ENCODE results near the gene FTL.
A peak's percentile ranks its signal among the peaks of the same experiment; 100 is the strongest.

The FTL gene

DNA sequence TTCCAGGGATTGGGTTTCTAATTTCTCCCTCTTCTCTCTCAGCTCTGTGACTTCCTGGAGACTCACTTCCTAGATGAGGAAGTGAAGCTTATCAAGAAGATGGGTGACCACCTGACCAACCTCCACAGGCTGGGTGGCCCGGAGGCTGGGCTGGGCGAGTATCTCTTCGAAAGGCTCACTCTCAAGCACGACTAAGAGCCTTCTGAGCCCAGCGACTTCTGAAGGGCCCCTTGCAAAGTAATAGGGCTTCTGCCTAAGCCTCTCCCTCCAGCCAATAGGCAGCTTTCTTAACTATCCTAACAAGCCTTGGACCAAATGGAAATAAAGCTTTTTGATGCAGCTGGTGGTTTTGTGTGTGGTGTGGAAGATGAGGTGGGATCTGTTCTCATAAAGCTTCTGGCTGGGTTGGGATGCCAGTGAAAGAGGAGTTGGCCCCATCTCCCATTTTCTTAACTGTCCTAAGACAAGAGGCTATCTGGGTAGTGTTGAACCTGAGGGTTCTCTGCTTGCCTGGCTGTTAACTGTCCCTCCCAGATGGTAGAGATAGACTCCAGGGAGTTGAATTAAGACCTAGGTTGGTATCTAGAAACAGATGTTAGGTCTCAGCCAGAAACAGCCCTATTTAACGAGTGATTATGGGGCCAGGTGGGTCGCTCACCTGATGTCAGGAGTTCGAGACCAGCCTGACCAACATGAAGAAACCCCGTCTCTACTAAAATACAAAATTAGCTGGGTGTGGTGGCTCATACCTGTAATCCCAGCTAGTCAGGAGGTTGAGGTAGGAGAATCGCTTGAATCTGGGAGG, 1.6 kb downstream of the FTL start:
- no peak for DNase-seq

- no peak for DNase-seq
Measured at GRCh38 chr19:48967346-48968178, 2.5 kb downstream of the FTL start.

DNA sequence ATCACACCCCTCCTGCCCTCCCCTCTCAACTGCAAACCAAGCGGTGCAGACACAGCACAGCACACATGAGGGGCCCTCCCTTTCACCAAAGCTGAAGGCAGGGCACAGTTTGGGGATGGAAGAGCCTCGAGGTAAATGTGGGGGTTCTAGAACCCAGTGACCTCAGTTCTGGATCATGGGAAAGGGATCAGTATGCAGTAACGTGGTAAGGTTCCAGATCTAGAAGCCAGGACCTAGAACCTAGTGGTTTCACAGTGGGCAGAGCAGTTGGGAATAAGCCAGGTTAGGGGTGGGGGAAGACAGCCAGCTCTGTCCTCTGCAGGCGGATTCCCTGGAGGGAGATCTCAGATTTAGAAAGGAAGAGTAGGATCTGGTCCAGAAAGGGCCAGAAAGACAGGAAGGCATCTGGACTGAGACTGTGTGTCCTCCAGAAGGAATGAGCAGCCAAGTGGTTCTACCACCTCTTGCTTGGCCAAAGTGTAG, 3.1 kb downstream of the FTL start:
- no peak for DNase-seq

DNA sequence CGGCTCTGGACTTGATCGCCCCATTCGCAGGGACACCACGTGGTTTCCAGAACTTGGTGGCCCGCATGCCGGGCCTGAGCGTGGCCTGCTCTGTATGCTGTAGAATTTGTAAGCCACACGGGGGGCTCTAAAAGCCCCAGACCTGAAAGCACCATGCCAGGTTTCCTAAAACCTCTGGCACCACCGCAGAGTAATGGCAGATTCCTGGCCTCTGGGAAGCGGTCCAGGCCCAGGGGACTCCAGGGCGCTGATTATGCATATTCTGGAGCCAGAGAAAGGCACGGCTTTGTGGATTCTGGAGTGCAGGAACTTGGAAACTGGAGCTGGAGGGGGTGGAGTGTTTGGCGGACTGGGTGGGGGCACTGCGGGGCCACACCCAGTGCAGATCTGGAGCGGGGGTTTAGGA, 3.7 kb downstream of the FTL start:
- DNase-seq, result no peak

GRCh38 chr19:48969276-48970138, 4.4 kb downstream of the FTL start:
- DNase-seq, result no peak

DNA sequence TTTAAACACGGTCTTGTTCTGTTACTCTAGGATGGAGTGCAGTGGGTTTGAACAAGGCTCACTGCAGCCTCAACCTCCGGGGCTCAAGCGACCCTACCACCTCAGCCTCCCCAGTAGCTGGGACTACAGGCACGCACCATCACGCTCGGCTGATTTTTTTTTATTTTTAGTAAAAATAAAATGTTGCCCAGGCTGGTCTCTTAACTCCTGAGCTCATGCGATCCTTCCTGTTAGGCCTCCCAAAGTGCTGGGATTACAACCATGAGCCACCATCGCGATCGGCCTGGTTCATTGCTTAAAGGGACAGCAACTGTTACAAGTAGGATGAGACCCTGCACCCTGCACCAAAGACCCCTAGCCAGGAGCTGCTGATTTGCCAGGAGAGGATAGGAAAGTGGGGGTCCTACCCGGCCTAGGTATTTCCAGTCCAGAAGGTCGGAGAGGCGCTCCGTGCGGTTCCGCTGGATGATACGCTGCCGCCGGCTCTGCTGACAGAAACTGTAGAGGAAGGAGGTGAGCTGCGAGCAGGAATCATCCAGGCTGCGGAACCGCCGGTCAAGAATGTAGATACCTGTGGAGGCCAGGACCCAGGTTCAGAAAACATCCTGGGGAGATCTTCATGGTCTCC, 5.1 kb downstream of the FTL start:
- DNase-seq, result no peak

DNA sequence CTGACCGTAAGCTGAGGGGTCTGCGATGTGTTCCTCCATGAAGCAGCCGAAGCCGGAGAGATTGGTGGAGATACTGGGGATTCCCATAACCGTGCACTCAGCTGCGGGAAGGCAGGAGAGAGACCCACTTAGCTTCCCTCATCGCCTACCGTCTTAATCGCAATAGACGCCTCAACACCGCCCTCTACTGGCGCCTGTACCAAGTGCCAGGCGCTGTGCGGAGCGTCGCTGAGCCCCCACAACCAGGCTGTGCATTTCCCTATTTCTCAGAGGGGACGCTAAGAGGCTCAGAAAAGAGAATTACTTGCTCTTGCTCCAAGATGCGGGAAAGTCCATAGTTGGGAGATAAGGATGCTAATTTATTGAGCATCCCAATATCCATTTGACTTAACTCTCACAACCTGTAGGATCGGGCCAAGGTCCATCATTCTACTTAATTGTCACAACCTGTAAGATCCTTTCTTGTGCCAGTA, 5.8 kb downstream of the FTL start:
- DNase-seq, result peak; percentile 69

GRCh38 chr19:48975947-48976847, 11.1 kb downstream of the FTL start:
- no peak for DNase-seq

DNA sequence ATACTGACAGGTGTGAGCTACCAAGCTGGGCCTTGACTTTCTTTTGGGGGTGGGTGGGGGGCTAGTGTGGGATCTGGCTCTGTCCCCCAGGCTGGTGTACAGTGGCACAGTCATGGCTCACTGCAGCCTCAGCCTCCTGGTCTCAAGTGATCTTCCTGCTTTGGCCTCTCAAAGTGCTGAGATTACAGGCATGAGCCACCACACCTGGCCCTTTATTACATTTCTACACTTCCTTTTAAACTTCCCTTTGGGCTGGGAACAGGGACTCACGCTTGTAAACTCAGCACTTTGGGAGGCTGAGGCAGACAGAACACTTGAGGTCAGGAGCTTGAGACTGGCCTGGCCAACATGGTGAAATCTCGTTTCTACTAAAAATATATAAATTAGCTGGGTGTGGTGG, 12.0 kb downstream of the FTL start:
- DNase-seq, result no peak

- DNase-seq, result no peak
Measured at GRCh38 chr19:48982280-48982679, 17.2 kb downstream of the FTL start.

- DNase-seq, result no peak
Measured at GRCh38 chr19:48985711-48986110, 20.6 kb downstream of the FTL start.

DNA sequence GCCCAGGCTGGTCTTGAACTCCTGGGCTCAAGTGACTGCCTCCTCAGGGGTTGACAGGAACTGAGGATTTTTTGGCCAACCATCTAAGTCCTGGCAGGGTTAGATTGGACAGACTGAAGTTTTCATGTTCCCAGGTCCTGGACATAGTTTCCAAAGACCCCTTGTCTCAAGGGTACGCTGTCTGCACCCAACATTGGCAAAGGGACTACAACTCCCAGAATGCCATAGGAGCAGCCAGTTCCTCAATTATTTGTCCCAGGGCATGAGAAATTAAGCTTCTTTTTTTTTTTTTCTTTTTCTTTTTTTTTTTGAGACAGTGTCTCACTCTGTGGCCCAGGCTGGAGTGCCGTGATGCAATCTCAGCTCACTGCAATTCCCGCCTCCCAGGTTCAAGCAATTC, 21.1 kb downstream of the FTL start:
- DNase-seq, result no peak

GRCh38 chr19:48987323-48987722, 22.2 kb downstream of the FTL start:
- no peak for DNase-seq

DNA sequence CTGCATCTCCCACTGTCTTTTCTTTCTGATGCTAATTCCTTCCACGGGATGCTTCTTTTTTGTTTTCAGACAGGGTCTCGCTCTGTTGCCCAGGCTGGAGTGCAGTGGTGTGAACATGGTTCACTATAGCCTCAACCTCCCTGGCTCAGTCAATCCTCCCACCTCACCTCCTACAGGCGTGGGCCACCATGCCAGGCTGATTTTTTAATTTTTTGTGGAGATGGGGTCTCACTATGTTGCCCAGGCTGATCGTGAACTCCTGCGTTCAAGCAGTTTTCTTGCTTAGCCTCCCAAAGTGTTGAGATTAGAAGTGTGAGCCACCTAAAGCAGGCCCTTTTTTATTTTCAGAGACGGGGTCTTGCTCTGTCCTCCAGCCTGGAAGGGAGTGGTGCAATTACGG, 23.2 kb downstream of the FTL start:
- DNase-seq, result no peak

- no peak for DNase-seq
Measured at GRCh38 chr19:48988860-48989259, 23.8 kb downstream of the FTL start.

GRCh38 chr19:48989701-48990291, 24.7 kb downstream of the FTL start:
- DNase-seq, result no peak

- no peak for DNase-seq
Measured at GRCh38 chr19:48990400-48990799, 25.3 kb downstream of the FTL start.

- DNase-seq, result no peak
Measured at GRCh38 chr19:48991011-48991609, 26.0 kb downstream of the FTL start.

- DNase-seq, result no peak
Measured at GRCh38 chr19:48991873-48992580, 26.9 kb downstream of the FTL start.

Measured in effector CD8-positive, alpha-beta T cell (primary cell).